ENCODE results near the gene RPL29. TPM values are rescaled to one million over a fixed set of nuclear protein-coding genes. Genes with fewer than 3 reads are reported as not detected.
"Not testable (repeated sequence)": the region's sequence is repeated elsewhere in the genome, so short reads cannot be mapped to it uniquely, and the experiment has no call there.

The RPL29 gene
- total RNA-seq, 4 donors from 2014 or later, result 786 to 1,908 (median 1,382) TPM

DNA sequence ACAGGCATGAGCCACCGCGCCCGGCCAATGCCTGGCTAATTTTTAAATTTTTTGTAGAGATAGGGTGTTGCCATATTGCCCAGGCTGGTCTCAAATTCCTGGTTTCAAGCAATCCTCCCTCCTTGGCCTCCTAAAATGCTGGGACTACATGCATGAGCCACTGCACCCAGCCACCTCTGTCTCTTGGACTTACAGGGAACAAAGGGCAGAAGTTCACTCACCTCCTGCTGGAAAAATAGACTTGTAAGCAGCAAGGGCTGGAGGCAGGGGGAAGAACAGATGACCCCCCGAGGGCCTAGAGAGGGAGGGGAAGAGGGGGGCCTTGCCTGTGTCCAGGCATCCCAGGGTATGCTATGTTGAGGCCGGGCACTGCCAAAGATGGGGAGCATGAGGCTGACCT, 38.5 kb upstream of the RPL29 start:
- intact Hi-C loops (cut with DNase I), result no loop called here

DNA sequence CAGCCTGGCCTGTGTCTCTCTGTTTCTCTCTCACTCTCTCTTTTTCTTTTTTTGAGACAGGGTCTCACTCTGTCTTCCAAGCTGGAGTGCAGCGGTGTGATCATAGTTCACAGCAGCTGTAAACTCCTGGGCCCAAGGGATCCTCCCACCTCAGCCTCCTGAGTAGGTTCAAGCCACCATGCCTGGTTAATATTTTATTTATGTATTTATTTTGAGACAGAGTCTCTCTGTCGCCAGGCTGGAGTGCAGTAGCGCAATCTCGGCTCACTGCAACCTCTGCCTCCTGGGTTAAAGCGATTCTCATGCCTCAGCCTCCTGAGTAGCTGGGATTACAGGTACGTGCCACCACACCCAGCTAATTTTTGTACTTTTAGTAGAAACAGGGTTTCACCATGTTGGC, 38.1 kb upstream of the RPL29 start:
- intact Hi-C loops (cut with DNase I); H3K4me3 ChIP-seq; H3K27me3 ChIP-seq; H3K27ac ChIP-seq (replicated peaks in 1 of 4); DNase-seq (ENCODE audit: extremely low spot score); H3K36me3 ChIP-seq; H3K9me3 ChIP-seq; H3K4me1 ChIP-seq: not testable (repeated sequence)
- WGBS, result 81% methylated on average over 6 of the region's 6 CpGs

More for the DNA sequence above, 38.5 kb upstream of the RPL29 start:
- Histone ChIP-seq H3K36me3 (no peaks in the 10 kb centered on the region), H3K27me3 (peaks cover 0 to 5% (median 0%) of the 10 kb centered on the region in 4 donors), H3K9me3 (no peaks in the 10 kb centered on the region), H3K4me1 (peaks cover 0 to 9% (median 2%) of the 10 kb centered on the region in 4 donors), H3K4me3 (no peak overlapping the region), H3K27ac (replicated peaks in 1 of 4) (no peak overlapping the region)
- no peak for DNase-seq (ENCODE audit: extremely low spot score)
- TF ChIP-seq POLR2A (IDR thresholded peaks at IDR 0.05; ENCODE audit: low read depth) (no peak), POLR2AphosphoS5 (IDR thresholded peaks at IDR 0.05) (no peak), EP300 (IDR thresholded peaks at IDR 0.05) (no peak)
- TF ChIP-seq, protein P1, sequence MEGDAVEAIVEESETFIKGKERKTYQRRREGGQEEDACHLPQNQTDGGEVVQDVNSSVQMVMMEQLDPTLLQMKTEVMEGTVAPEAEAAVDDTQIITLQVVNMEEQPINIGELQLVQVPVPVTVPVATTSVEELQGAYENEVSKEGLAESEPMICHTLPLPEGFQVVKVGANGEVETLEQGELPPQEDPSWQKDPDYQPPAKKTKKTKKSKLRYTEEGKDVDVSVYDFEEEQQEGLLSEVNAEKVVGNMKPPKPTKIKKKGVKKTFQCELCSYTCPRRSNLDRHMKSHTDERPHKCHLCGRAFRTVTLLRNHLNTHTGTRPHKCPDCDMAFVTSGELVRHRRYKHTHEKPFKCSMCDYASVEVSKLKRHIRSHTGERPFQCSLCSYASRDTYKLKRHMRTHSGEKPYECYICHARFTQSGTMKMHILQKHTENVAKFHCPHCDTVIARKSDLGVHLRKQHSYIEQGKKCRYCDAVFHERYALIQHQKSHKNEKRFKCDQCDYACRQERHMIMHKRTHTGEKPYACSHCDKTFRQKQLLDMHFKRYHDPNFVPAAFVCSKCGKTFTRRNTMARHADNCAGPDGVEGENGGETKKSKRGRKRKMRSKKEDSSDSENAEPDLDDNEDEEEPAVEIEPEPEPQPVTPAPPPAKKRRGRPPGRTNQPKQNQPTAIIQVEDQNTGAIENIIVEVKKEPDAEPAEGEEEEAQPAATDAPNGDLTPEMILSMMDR (IDR thresholded peaks at IDR 0.05), result no peak
- 91% methylated on average over 5 of the region's 5 CpGs for WGBS

DNA sequence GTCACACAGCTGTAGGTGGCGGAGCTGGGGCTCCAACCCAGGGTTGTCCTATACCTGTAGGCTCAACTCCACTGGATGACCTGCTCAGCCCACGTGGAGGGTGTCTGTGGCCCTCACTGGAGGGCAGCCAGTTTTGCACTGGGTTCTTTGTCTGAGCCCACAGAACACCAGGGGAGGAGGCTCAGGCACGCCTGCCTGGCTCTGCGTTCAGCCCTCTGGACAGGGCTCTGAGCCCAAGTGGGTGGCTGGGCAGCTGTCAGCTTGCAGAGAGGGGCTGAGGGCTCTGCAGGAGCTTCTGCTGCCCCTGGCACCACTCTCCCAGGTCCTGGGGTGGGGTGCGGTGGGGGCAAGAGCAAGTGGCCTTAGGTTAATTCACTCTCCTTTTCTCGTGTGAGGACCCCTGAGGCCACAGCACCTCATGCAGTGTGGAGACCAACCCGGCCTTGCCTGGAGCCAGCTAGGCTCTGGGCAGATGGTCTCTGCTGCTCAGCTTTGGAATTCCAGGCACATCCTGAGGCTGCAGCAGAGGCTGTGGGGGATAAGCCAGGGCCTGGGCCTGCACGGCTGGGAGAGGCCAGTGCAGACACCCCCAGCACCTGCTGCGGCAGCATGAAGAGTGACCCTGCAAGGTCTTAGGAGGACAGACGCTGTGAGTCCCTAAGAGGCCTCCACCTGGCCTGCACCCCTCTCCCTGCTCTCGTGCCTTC, 37.2 kb upstream of the RPL29 start:
- Histone ChIP-seq H3K27me3 (peaks cover 0 to 5% (median 0%) of the 10 kb centered on the region in 4 donors), H3K27ac (replicated peaks in 1 of 4) (no peak overlapping the region), H3K9me3 (no peaks in the 10 kb centered on the region), H3K4me1 (peaks cover 0 to 8% (median 0%) of the 10 kb centered on the region in 4 donors), H3K4me3 (no peak overlapping the region), H3K36me3 (no peaks in the 10 kb centered on the region)
- intact Hi-C loops (cut with DNase I), result no loop called here
- TF ChIP-seq POLR2A (IDR thresholded peaks at IDR 0.05; ENCODE audit: low read depth) (no peak), EP300 (IDR thresholded peaks at IDR 0.05) (no peak), POLR2AphosphoS5 (IDR thresholded peaks at IDR 0.05) (no peak)
- TF ChIP-seq, protein P1 (IDR thresholded peaks at IDR 0.05), result no peak
- WGBS, result 70% methylated on average over 2 of the region's 11 CpGs
- no peak for DNase-seq (ENCODE audit: extremely low spot score)

DNA sequence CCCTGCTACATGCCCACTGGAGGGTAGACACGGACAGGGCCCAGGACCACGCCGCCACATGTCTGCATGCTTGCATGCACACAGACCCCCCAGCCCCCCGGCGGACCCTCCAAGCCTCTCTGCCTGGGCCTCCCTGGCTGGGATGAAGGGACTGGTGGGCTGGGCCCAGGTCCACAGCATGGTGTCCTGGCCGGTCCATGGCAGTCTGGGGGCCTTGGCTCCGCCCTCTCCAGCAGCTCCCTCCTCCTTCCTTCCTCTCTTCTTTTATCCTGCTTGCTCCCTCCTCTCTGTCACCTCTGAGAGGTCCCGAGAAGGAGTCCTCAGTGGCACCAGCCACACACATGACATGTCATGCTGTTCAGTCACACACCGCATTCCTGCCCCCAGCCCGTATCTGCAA, 36.2 kb upstream of the RPL29 start:
- Histone ChIP-seq H3K9me3 (no peaks in the 10 kb centered on the region), H3K4me1 (peaks cover 0 to 8% (median 0%) of the 10 kb centered on the region in 4 donors), H3K27ac (replicated peaks in 1 of 4) (no peak overlapping the region), H3K27me3 (peaks cover 0 to 5% (median 0%) of the 10 kb centered on the region in 4 donors), H3K36me3 (no peaks in the 10 kb centered on the region), H3K4me3 (no peak overlapping the region)
- WGBS, result 94% methylated on average over 10 of the region's 10 CpGs
- intact Hi-C loops (cut with DNase I), result no loop called here
- no peak for DNase-seq (ENCODE audit: extremely low spot score)
- TF ChIP-seq POLR2AphosphoS5 (IDR thresholded peaks at IDR 0.05) (no peak), POLR2A (IDR thresholded peaks at IDR 0.05; ENCODE audit: low read depth) (no peak), EP300 (IDR thresholded peaks at IDR 0.05) (no peak)
- TF ChIP-seq, protein P1 (IDR thresholded peaks at IDR 0.05), result no peak

DNA sequence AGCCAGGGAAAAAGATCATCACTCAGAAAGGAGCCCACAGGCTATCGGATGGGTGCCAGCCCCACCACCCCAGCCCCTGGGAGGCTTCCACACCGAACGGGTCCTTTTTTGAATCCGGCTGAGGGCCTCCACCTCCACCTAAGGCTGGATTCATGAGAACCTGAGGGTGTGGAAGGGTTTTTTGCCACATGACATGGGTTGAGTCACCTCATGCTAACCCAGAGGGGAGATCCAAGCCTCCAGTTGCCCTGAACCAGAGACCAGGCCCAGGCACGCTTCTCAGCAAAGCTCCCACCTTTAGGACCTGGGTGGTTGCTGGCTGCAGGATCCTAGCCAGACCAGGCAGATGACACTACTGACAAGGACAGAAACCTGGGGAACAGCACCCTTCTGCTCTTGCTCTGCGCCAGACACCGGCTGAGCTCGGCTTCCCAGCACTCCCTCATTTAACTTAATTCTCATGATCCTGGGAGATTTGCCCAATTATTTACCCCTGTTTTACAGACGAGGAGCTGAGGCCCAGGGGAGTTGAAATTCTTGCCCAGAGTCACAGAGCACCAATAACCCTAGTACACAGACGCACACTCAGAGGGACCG, 35.1 kb upstream of the RPL29 start:
- H3K27ac ChIP-seq (replicated peaks in 1 of 4), result no peak overlapping the region
- no peak for TF ChIP-seq POLR2A (IDR thresholded peaks at IDR 0.05; ENCODE audit: low read depth)
- TF ChIP-seq, protein P1 (IDR thresholded peaks at IDR 0.05), result no peak
- TF ChIP-seq EP300 (IDR thresholded peaks at IDR 0.05), result no peak
- TF ChIP-seq POLR2AphosphoS5 (IDR thresholded peaks at IDR 0.05), result no peak
- 75% methylated on average over 7 of the region's 11 CpGs for WGBS
- no peaks in the 10 kb centered on the region for H3K9me3 ChIP-seq
- H3K27me3 ChIP-seq, result peaks cover 0 to 2% (median 0%) of the 10 kb centered on the region in 4 donors
- no peaks in the 10 kb centered on the region for H3K36me3 ChIP-seq
- peaks cover 5 to 14% (median 6%) of the 10 kb centered on the region in 4 donors for H3K4me1 ChIP-seq
- H3K4me3 ChIP-seq, result no peak overlapping the region
- no peak for DNase-seq (ENCODE audit: extremely low spot score)
- intact Hi-C loops (cut with DNase I), result no loop called here

Measured in esophagus muscularis mucosa (tissue), 4 donors.